NCI-H1417 treated with DMSO at 0.1 percent for 48 hours (cell line): Measurements from ENCODE around the gene KIRREL3.
"Not testable (repeated sequence)": the region's sequence is repeated elsewhere in the genome, so short reads cannot be mapped to it uniquely, and the experiment has no call there.

Source experiments
- DNase-seq: peaks from one replicate; lab custom pipeline; 2025; lab: John Stamatoyannopoulos, UW

The KIRREL3 gene

GRCh38 chr11:126952533-126952932, 48.0 kb downstream of the KIRREL3 start:
- DNase-seq: not testable (repeated sequence)

DNA sequence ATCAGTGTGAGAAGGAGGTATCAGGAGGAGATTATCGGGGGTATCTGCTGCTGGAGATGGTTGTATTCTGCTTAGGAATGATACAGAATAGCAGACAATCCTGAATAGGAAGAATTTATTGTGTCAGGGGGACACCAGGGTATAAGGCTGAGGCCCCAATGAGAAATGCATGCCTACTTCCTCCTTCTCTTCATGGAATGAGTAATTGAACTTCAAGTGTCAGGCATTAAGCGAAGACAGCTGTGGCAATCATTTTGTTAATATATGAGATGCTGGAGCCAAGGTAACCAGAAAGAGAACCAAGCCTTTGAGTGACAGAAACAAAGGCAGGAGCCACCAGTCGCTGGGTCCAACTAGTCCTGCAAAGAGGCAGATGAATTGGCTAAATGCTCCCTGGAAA, 49.1 kb downstream of the KIRREL3 start:
- no peak for DNase-seq

DNA sequence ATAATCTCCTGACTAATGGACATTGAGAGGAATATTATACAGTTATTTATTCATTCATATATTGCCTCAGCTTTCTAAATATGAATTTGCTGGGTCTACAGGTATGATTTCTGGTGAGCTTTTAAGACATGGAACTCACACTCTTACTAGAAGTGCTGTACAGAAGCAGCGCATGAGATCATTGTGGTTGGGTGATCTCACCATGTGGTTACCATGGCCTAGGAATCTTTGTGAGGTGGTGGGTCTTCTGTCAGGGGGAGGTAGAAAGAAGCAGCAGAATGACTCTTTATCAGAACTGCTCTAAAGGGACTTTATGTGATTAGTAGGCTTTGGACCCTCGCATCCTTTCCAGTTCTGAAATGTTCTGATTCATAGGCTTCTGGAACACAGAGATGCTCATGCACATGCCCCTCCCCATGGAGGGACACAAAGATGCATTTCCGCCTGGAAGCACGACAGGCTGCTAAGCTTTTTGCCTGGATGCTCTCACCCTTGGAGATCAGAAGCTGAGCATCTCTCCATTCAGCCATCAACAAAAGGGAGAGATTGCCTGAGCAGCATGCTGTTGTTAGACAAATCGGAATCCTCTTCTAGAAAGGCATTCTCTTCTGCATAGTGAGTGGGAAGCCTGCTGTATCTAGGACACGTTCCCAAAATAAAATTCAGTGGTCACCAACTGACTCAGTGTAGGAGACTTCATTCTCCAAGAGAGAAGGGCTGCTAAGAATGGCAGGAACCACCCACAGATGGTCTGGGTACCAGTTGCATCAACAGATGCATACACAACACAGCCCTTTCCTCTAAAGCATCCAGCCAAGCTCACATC, 51.3 kb downstream of the KIRREL3 start:
- no peak for DNase-seq

DNA sequence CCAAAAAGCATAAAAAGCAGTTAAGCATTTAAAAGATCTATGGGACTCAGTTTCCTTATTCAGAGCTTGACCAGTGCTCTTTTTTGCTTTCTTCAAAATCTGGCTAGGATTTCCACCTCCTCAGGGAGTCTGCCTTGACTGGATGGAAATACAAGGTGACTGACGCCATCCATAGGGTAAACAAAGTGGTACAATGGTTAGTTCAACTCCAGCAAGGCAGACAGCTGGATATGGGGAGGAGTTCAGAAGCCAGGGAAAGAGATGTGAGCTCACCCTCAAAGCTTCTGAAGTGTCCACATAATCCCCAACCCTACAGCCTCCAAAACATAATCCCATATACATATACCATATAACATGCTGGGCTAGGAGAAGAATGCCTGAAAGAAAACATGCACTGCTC, 52.0 kb downstream of the KIRREL3 start:
- DNase-seq: no peak

DNA sequence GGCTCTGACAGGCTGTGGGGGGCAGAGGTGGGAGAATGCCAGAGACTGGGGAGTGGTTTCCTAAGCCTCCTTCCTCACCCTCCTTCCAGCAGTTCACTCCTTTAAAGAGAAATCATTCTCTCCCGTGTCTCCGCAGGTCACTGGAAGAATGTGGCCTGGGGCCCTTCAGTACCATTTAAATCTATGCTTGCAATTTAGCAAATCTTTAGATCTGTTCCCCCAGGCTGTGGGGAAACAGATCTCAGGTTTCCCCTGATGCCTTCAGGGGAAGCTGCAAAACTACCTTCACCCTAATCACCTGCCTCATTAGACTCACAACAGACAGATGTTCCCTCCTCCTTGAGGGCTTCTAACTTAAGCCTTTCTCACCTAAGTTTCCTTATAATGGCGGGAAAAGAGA, 55.3 kb downstream of the KIRREL3 start:
- no peak for DNase-seq

- DNase-seq: no peak
These were observed 57.3 kb downstream of the KIRREL3 start for GRCh38 chr11:126943316-126943715.

DNA sequence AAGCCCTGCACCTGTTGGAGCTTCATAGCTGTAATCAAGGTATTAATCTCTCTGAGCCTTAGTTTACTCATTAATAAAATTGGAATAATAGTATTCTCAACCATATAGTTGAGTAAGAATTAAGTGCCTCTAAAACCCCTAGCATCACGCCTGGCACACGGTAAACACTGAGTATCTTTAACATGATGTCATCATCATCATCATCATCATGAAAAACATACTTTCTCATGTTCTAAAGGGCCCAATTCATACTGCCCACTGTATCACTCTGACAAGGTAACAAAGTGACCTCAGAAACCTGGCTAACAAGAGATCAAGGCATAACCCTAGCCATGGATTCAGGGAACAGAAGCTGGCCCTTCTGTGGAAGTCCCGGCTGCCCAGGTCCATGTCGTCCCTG, 58.4 kb downstream of the KIRREL3 start:
- no peak for DNase-seq

- no peak for DNase-seq
These were observed 61.0 kb downstream of the KIRREL3 start for GRCh38 chr11:126939552-126939951.

- no peak for DNase-seq
These were observed 61.9 kb downstream of the KIRREL3 start for GRCh38 chr11:126938718-126939117.

DNA sequence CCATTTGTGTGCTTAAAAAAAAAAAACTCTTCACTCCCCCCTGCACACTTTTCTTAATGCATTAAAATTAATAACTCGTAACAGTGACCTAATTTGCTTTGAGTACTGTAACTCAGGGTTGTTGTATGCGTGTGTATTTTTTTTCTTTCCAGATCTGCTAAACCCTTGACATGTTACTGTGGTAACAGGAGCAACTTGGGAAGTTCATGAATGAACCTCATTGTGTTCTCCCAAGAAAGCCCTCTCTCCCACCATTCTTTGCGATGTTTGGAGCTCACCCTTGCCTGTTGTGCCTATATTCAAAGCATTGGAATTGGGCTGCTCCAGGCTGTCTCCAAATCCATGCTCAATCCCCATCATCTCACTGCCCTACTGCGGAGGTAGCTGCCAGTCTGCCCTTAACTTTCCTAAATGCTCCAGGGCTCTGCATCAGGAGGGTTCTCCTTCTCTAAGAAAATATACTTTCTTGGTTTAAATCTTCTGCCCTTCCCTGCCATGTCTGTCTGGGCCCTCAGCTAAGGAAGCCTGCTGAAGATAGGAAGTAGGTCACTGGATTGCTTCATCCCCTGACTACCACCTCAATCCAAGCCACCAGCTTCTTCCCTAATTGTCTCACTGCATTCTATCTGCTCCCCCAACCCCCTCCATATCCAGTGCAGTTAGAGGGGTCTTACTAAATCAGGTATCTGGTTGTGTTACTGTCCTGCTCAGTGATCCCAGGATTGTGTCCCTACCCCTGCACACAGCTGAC, 70.3 kb downstream of the KIRREL3 start:
- DNase-seq: no peak

GRCh38 chr11:126929179-126930061, 71.2 kb downstream of the KIRREL3 start:
- no peak for DNase-seq

- DNase-seq: no peak
These were observed 72.9 kb downstream of the KIRREL3 start for GRCh38 chr11:126927623-126928022.

GRCh38 chr11:126926376-126926791, 74.2 kb downstream of the KIRREL3 start:
- DNase-seq: no peak

- DNase-seq: no peak
These were observed 75.1 kb downstream of the KIRREL3 start for GRCh38 chr11:126925321-126926093.

GRCh38 chr11:126924376-126925040, 76.1 kb downstream of the KIRREL3 start:
- no peak for DNase-seq

GRCh38 chr11:126920833-126921232, 79.7 kb downstream of the KIRREL3 start:
- DNase-seq: no peak

DNA sequence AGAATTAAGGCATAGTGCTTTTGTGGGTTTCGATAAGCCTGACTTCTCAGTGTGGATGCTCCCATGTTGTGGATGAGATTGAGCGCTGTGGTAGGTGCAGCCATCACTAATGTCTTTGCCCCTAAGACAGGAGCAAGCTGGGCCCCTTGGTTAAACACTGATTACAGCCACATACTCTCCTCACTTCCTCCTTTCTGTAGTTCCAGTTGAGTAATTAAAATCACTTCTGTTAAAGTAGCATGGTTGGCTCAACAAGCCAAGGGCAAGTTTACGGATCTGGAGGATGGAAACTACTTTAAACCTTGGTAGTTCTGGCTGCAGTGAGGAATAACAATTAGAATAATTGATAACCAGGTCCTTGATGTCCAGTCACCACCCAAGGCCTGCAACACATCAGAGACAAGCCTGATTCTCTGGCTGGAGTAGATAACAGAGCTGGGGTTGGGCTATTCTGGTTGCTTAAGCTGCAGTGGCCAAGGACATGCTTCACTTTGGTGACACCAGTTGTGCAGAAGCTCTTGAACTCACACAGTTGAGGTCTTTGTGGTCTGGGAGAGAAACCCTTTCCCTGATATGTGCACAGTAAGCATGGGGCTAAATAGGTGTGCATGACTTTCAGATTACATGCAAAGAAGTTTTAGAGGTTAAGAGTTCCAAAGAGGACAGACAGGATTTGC, 81.3 kb downstream of the KIRREL3 start:
- no peak for DNase-seq

- DNase-seq: no peak
These were observed 82.0 kb downstream of the KIRREL3 start for GRCh38 chr11:126918556-126918955.

DNA sequence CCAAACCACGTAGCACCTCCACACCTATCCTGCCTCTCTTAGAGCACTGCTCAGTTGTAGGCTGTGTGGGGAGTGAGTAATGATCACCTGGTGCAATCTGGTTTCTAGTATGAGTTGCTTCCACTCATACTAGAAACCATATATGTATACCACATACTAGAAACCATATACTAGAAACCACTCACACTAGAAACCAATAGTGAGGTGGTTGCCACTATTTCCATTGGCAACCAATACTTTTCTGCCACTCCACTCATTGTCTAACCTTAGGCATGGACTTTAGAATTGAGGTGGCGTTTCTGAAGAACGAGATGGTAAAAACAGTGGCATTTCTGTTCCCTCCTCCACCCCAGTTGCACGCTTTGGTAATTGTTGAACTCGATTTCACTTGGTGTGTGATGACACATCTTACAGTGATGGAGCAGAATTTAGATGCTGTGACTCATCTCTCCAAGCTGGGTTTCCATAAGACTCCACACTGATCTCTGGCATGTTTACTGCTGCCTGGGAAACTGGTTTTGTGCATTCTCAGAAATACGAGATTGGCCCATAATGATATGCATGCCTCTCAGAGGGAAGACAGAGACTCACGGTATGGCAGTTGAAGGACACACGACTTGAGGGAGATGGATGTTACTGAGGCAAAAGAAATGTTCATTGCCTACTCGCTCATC, 82.9 kb downstream of the KIRREL3 start:
- DNase-seq: no peak

DNA sequence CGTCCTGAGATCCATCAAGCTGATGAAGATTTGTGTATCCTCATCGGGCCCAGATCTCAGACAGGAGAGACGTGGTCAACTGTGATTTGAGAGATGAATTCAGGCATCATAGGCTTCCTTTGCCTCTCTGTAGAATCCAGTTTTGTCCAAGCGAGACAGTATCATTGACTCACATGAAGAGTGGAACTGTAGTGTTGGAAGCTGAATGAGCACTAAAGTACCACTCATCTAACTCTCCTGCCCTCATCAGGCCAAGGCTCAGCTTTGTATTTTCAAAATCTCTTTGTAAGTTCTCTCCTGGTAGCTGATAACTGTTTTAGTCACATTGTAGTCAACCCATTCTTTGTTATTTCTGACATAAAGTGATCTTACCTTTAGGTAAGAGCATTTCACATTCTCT, 85.1 kb downstream of the KIRREL3 start:
- DNase-seq: no peak
